ENCODE measurements around the gene UPK3A.

DNA sequence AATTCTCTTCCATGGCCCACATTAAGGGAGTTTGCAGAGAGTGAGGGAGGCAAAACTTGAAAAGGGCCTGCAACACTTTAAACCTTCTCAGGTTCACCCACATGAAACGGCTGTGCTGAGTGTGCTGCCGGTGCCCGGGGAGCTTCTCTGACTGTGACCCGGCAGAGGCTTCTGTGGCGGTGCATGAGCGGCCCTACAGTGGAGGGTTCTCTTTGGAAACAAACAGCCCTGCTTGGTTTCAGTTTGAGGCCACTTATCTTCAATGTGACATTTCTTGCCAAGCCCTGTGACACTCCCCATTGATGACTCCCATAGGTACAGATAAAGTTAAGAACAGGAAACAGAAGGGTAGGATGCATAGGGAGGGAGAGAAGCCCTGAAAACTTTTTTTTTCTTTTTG, 56.7 kb downstream of the UPK3A start:
- TF ChIP-seq, protein P1, sequence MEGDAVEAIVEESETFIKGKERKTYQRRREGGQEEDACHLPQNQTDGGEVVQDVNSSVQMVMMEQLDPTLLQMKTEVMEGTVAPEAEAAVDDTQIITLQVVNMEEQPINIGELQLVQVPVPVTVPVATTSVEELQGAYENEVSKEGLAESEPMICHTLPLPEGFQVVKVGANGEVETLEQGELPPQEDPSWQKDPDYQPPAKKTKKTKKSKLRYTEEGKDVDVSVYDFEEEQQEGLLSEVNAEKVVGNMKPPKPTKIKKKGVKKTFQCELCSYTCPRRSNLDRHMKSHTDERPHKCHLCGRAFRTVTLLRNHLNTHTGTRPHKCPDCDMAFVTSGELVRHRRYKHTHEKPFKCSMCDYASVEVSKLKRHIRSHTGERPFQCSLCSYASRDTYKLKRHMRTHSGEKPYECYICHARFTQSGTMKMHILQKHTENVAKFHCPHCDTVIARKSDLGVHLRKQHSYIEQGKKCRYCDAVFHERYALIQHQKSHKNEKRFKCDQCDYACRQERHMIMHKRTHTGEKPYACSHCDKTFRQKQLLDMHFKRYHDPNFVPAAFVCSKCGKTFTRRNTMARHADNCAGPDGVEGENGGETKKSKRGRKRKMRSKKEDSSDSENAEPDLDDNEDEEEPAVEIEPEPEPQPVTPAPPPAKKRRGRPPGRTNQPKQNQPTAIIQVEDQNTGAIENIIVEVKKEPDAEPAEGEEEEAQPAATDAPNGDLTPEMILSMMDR (IDR thresholded peaks at IDR 0.05) = no peak
- TF ChIP-seq POLR2AphosphoS5 (IDR thresholded peaks at IDR 0.05; ENCODE audit: insufficient read depth in 1 of 2, low read depth in 1 of 2) = no peak
